ENCODE data around the gene VSIG4. TPM values are rescaled to one million over a fixed set of nuclear protein-coding genes. Genes with fewer than 3 reads are reported as not detected.

VSIG4 gene
- total RNA-seq, 1 donor from 2014 or later, result not detected

DNA sequence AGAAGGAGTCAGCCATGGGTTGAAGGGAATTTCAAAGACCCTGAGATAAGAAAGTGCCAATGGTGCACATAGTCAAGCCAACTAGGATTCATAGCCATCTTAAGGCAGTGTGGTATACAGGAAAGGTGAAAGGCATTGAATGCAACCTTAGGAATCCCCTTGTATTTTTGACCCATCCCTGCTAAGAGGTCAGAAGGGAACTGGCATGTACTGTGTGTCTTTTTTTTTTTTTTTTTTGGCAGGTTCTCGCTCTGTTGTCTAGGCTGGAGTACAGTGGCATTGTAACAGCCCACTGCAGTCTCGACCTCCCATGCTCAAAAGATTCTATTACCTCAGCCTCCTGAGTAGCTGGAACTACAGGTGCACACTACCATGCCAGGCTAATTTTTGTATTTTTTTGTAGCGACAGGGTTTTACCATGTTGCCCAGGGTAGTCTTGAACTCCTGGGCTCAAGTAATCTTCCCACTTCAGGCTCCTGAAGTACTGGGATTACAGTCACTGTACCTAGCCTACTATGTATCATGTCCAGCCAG lies 40.8 kb downstream of the VSIG4 start:
- Histone ChIP-seq H3K4me3 (no peak overlapping the region), H4K20me1 (ENCODE audit: low read depth) (no peaks in the 10 kb centered on the region), H3K9me3 (ENCODE audit: low read depth) (no peaks in the 10 kb centered on the region), H3F3A (ENCODE audit: low read depth) (no peaks in the 10 kb centered on the region), H3K27ac (no peak overlapping the region), H3K36me3 (no peaks in the 10 kb centered on the region), H3K9ac (no peak overlapping the region), H3K27me3 (no peaks in the 10 kb centered on the region), H3K4me1 (peaks cover 6% of the 10 kb centered on the region), H2AFZ (replicated peaks) (no peak overlapping the region), H3K79me2 (ENCODE audit: low read depth) (no peaks in the 10 kb centered on the region), H3K4me2 (no peak overlapping the region)
- Mint-ChIP-seq H3K4me1 (peaks cover 5% of the 10 kb centered on the region), H3K4me3 (no peak overlapping the region), H3K27ac (no peak overlapping the region), H3K27me3 (ENCODE audit: insufficient read depth, low read depth) (peaks cover 2% of the 10 kb centered on the region), H3K36me3 (no peaks in the 10 kb centered on the region), H3K9me3 (no peaks in the 10 kb centered on the region)
- no peak for TF ChIP-seq EZH2 (IDR thresholded peaks at IDR 0.05)
- TF ChIP-seq EZH2phosphoT487 (IDR thresholded peaks at IDR 0.05), result no peak
- TF ChIP-seq, protein P1, sequence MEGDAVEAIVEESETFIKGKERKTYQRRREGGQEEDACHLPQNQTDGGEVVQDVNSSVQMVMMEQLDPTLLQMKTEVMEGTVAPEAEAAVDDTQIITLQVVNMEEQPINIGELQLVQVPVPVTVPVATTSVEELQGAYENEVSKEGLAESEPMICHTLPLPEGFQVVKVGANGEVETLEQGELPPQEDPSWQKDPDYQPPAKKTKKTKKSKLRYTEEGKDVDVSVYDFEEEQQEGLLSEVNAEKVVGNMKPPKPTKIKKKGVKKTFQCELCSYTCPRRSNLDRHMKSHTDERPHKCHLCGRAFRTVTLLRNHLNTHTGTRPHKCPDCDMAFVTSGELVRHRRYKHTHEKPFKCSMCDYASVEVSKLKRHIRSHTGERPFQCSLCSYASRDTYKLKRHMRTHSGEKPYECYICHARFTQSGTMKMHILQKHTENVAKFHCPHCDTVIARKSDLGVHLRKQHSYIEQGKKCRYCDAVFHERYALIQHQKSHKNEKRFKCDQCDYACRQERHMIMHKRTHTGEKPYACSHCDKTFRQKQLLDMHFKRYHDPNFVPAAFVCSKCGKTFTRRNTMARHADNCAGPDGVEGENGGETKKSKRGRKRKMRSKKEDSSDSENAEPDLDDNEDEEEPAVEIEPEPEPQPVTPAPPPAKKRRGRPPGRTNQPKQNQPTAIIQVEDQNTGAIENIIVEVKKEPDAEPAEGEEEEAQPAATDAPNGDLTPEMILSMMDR (IDR thresholded peaks at IDR 0.05), result no peak
- no peak for DNase-seq (ENCODE audit: low spot score)

GRCh38 chrX:65997978-65998717 lies 41.7 kb downstream of the VSIG4 start:
- Histone ChIP-seq H3K27ac (no peak overlapping the region), H3K79me2 (ENCODE audit: low read depth) (no peaks in the 10 kb centered on the region), H2AFZ (replicated peaks) (no peak overlapping the region), H3F3A (ENCODE audit: low read depth) (no peaks in the 10 kb centered on the region), H3K9me3 (ENCODE audit: low read depth) (no peaks in the 10 kb centered on the region), H3K36me3 (no peaks in the 10 kb centered on the region), H4K20me1 (ENCODE audit: low read depth) (no peaks in the 10 kb centered on the region), H3K4me3 (no peak overlapping the region), H3K4me2 (no peak overlapping the region), H3K4me1 (peaks cover 6% of the 10 kb centered on the region), H3K27me3 (no peaks in the 10 kb centered on the region), H3K9ac (no peak overlapping the region)
- H3K27ac Mint-ChIP-seq, result no peak overlapping the region
- no peaks in the 10 kb centered on the region for H3K36me3 Mint-ChIP-seq
- H3K9me3 Mint-ChIP-seq, result no peaks in the 10 kb centered on the region
- H3K4me1 Mint-ChIP-seq, result peaks cover 5% of the 10 kb centered on the region
- no peak overlapping the region for H3K4me3 Mint-ChIP-seq
- TF ChIP-seq EZH2phosphoT487 (IDR thresholded peaks at IDR 0.05), result no peak
- no peak for TF ChIP-seq EZH2 (IDR thresholded peaks at IDR 0.05)
- TF ChIP-seq, protein P1 (IDR thresholded peaks at IDR 0.05), result no peak
- DNase-seq (ENCODE audit: low spot score), result no peak
- H3K27me3 Mint-ChIP-seq (ENCODE audit: insufficient read depth, low read depth), result peaks cover 2% of the 10 kb centered on the region

- Histone ChIP-seq H3F3A (ENCODE audit: low read depth) (no peaks in the 10 kb centered on the region), H3K9me3 (ENCODE audit: low read depth) (no peaks in the 10 kb centered on the region), H2AFZ (replicated peaks) (no peak overlapping the region), H3K27ac (no peak overlapping the region), H3K27me3 (no peaks in the 10 kb centered on the region), H3K79me2 (ENCODE audit: low read depth) (no peaks in the 10 kb centered on the region), H3K36me3 (no peaks in the 10 kb centered on the region), H4K20me1 (ENCODE audit: low read depth) (no peaks in the 10 kb centered on the region), H3K4me2 (no peak overlapping the region), H3K4me3 (no peak overlapping the region), H3K9ac (no peak overlapping the region), H3K4me1 (no peaks in the 10 kb centered on the region)
- TF ChIP-seq, protein P1 (IDR thresholded peaks at IDR 0.05), result no peak
- TF ChIP-seq EZH2phosphoT487 (IDR thresholded peaks at IDR 0.05) (no peak), EZH2 (IDR thresholded peaks at IDR 0.05) (no peak)
- DNase-seq (ENCODE audit: low spot score), result no peak
- Mint-ChIP-seq H3K36me3 (no peaks in the 10 kb centered on the region), H3K4me3 (no peak overlapping the region), H3K9me3 (no peaks in the 10 kb centered on the region), H3K27ac (no peak overlapping the region), H3K27me3 (ENCODE audit: insufficient read depth, low read depth) (peaks cover 2% of the 10 kb centered on the region), H3K4me1 (no peaks in the 10 kb centered on the region)
Observed at GRCh38 chrX:65994519-65995506, 45.1 kb downstream of the VSIG4 start.
